Liver (tissue), 3 donors: ENCODE results near the gene GMDS.

ENCODE experiments used
- SP1 ChIP-seq: IDR thresholded peaks from 2 replicates; pipeline ENCODE4 v1.6.1; 2018; ENCODE audit warnings: antibody characterized with exemption, mild to moderate bottlenecking
- TF ChIP-seq, protein P1 (sequence below): fragments of 150-350 bp; IDR thresholded peaks from 2 replicates; pipeline ENCODE4 v1.5.1; 2017; ENCODE audit warnings: improper control_type of control experiment, low read depth, low read length; ENCODE audit not compliant: missing input control
- TF ChIP-seq, protein P2 (sequence below): IDR thresholded peaks from 2 replicates; pipeline ENCODE4 v1.6.1; 2016; ENCODE audit warnings: antibody characterized with exemption
- TF ChIP-seq, protein P3 (sequence below): IDR thresholded peaks from 2 replicates; pipeline ENCODE4 v1.6.1; 2016; ENCODE audit warnings: antibody characterized with exemption, mild to moderate bottlenecking
- donor health status: healthy.
- donor health status: healthy.

DNA sequence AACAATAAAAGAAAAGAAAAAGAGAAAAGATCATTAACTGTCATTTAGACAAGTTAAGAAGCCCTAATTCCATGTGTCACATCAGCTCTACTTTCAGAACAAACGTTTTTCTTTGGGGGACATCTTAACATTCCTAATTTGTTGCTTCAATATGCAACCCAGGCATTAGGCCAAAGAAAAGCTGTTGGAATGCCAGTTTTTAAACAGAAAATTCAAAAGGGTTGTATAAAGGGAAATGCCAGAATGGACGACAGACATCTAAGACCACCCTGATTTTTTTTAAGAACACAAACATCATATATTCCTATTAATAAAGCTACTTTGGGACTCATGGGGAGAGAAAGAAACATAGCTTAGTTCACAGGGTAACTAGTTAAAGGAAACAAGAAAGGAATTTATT, 315.0 kb downstream of the GMDS start:
- TF ChIP-seq, protein P1, sequence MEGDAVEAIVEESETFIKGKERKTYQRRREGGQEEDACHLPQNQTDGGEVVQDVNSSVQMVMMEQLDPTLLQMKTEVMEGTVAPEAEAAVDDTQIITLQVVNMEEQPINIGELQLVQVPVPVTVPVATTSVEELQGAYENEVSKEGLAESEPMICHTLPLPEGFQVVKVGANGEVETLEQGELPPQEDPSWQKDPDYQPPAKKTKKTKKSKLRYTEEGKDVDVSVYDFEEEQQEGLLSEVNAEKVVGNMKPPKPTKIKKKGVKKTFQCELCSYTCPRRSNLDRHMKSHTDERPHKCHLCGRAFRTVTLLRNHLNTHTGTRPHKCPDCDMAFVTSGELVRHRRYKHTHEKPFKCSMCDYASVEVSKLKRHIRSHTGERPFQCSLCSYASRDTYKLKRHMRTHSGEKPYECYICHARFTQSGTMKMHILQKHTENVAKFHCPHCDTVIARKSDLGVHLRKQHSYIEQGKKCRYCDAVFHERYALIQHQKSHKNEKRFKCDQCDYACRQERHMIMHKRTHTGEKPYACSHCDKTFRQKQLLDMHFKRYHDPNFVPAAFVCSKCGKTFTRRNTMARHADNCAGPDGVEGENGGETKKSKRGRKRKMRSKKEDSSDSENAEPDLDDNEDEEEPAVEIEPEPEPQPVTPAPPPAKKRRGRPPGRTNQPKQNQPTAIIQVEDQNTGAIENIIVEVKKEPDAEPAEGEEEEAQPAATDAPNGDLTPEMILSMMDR: no peak
- TF ChIP-seq, protein P2, sequence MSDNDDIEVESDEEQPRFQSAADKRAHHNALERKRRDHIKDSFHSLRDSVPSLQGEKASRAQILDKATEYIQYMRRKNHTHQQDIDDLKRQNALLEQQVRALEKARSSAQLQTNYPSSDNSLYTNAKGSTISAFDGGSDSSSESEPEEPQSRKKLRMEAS: no peak
- no peak for TF ChIP-seq SP1
- TF ChIP-seq, protein P3, sequence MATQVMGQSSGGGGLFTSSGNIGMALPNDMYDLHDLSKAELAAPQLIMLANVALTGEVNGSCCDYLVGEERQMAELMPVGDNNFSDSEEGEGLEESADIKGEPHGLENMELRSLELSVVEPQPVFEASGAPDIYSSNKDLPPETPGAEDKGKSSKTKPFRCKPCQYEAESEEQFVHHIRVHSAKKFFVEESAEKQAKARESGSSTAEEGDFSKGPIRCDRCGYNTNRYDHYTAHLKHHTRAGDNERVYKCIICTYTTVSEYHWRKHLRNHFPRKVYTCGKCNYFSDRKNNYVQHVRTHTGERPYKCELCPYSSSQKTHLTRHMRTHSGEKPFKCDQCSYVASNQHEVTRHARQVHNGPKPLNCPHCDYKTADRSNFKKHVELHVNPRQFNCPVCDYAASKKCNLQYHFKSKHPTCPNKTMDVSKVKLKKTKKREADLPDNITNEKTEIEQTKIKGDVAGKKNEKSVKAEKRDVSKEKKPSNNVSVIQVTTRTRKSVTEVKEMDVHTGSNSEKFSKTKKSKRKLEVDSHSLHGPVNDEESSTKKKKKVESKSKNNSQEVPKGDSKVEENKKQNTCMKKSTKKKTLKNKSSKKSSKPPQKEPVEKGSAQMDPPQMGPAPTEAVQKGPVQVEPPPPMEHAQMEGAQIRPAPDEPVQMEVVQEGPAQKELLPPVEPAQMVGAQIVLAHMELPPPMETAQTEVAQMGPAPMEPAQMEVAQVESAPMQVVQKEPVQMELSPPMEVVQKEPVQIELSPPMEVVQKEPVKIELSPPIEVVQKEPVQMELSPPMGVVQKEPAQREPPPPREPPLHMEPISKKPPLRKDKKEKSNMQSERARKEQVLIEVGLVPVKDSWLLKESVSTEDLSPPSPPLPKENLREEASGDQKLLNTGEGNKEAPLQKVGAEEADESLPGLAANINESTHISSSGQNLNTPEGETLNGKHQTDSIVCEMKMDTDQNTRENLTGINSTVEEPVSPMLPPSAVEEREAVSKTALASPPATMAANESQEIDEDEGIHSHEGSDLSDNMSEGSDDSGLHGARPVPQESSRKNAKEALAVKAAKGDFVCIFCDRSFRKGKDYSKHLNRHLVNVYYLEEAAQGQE: no peak
